NCI-H510A (cell line): Measurements from ENCODE around the gene BCL2L14.
A peak's percentile ranks its signal among the peaks of the same experiment; 100 is the strongest.

Source experiments
- DNase-seq: peaks from one replicate; lab custom pipeline; 2025; lab: John Stamatoyannopoulos, UW

Gene BCL2L14

GRCh38 chr12:12054993-12055392, 15.7 kb upstream of the BCL2L14 start:
- no peak for DNase-seq

DNA sequence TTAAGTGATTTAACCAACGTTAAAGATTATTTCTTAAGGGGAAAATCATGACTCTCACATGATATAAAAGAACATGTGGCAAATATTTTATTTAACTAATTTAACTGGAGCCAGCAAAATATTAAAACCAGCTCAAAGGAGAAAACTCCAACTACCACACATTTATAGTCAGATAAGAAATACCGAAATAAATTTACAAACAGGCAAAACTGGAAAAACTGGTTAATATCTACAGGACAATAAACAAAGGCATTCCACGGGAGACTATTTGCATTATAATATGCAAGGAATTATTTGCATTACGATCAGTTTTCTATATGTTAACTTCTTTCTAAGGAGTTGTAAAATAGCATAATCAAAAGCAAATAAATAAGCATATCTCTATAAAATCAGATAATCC, 13.8 kb upstream of the BCL2L14 start:
- DNase-seq, result no peak

- DNase-seq, result no peak
These were observed 6.1 kb upstream of the BCL2L14 start for GRCh38 chr12:12064596-12064995.

DNA sequence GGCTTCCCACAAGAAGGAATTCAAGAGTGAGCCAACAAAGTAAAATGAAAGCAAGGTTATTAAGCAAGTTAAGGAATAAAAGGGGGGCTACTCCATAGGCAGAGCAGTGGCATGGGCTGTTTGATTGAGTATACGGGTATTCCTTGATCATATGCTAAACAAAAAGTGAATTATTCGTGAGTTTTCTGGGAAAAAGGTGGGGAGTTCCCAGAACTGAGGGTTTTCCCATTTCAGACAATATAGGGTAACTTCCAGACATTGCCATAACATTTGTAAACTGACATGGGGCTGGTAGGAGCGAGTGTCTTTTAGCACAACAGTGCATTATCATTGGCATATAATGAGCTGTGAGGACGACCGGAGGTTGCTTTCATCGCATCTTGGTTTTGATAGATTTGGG, 2.0 kb upstream of the BCL2L14 start:
- DNase-seq, result no peak

GRCh38 chr12:12069821-12070548, 754 bp upstream of the BCL2L14 start:
- DNase-seq, result no peak

GRCh38 chr12:12072064-12072760, 1.5 kb downstream of the BCL2L14 start:
- peak; percentile 17 for DNase-seq

DNA sequence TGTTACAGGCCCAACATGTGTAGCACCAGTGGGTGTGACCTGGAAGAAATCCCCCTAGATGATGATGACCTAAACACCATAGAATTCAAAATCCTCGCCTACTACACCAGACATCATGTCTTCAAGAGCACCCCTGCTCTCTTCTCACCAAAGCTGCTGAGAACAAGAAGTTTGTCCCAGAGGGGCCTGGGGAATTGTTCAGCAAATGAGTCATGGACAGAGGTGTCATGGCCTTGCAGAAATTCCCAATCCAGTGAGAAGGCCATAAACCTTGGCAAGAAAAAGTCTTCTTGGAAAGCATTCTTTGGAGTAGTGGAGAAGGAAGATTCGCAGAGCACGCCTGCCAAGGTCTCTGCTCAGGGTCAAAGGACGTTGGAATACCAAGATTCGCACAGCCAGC, 8.6 kb downstream of the BCL2L14 start:
- DNase-seq, result no peak

DNA sequence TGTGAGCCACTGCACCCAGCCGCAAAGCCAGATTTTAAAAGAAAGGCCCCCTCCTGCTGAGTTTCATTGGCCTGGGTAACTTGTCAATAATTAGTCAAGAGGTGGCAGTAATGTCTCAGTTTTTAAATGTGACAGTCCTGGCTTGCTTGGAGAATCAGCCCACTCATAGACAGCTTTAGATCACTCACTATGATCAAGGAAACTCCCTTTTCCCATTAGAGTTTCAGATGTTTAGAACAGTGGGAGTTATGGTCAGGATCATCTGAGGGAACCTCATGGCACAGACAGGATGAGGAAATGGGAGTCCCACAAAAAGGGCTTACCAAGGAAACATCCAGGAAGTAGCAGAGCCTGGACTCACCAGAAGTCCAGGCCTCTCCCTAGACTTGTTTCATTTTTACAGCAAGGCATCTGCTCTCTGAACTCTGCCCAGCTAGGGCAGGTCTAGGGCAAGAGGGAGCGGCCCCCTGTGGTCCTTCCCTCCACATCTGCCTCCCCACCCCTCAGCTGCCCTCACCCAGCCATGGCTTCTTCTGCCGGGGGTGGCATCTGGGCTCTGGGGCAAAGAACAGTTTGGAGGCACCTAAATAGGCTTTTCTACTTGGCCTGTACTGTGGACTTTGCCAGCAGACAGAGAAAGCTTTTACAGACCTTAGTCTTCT, 11.2 kb downstream of the BCL2L14 start:
- DNase-seq, result no peak

DNA sequence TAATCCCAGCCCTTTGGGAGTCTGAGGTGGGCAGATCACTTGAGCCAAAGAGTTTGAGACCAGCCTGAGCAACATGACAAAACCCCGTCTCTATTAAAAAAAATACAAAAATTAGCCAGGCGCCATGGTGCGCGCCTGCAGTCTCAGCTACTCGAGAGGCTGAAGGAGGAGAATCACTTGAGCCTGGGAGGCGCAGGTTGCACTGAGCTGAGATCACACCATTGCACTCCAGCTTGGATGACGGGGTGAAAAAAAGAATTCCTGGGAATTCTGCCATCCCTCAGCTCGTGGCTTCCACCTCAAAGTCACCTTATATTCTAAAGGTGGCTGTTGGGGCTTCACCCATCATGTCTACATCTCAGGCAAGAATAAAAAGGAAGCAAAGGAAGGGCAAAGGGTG, 12.9 kb downstream of the BCL2L14 start:
- no peak for DNase-seq

- no peak for DNase-seq
These were observed 15.6 kb downstream of the BCL2L14 start for GRCh38 chr12:12086362-12086761.

DNA sequence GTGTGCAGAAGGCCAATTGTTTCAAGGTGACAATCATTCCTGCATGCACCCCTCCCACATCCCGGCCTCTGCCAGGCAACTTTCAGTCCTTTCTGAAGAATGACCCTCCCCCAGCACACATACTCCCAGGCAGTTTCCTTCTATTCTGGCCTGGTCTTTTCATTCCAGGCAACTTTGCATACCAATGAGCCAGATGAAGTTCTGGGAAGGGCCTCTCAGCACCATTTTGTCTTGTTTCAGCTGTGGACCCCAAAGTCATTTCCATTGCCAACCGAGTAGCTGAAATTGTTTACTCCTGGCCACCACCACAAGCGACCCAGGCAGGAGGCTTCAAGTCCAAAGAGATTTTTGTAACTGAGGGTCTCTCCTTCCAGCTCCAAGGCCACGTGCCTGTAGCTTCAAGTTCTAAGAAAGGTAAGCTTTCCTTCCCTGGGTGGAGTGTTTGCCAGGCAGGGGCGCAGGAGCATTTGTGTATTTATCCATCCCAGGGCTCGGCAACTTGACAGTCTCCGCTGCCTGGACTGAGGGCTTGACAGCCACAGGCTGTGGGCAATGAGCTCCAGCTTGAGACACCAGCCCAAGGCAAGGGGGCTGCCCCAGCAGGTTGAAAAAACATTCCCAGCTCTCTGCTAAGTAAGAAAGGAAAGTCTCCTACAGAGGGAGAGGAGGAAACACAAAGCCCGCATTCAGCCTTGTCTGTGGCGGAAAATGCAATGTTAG, 16.4 kb downstream of the BCL2L14 start:
- DNase-seq, result no peak

GRCh38 chr12:12087693-12088034, 16.9 kb downstream of the BCL2L14 start:
- no peak for DNase-seq

- DNase-seq, result no peak
These were observed 17.4 kb downstream of the BCL2L14 start for GRCh38 chr12:12088147-12088546.

DNA sequence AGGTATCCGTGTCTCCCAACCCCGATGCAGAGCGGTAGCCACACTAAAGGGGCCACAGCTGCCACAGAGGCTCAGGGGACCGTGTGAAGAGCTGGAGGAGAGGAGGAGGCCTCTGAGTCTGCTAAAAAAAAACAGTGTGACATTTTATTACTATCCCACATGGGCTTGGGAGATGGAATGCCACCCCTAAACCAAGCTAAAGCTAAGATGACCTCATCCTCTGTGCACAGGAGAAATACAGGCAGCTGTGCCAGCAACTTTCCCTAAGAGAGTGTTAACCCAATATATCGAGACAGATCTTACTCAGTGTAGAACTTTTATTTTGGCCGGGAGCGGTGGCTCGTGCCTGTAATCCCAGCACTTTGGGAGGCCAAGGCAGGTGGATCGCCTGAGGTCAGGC, 18.0 kb downstream of the BCL2L14 start:
- DNase-seq, result no peak

GRCh38 chr12:12091071-12091470, 20.3 kb downstream of the BCL2L14 start:
- no peak for DNase-seq

DNA sequence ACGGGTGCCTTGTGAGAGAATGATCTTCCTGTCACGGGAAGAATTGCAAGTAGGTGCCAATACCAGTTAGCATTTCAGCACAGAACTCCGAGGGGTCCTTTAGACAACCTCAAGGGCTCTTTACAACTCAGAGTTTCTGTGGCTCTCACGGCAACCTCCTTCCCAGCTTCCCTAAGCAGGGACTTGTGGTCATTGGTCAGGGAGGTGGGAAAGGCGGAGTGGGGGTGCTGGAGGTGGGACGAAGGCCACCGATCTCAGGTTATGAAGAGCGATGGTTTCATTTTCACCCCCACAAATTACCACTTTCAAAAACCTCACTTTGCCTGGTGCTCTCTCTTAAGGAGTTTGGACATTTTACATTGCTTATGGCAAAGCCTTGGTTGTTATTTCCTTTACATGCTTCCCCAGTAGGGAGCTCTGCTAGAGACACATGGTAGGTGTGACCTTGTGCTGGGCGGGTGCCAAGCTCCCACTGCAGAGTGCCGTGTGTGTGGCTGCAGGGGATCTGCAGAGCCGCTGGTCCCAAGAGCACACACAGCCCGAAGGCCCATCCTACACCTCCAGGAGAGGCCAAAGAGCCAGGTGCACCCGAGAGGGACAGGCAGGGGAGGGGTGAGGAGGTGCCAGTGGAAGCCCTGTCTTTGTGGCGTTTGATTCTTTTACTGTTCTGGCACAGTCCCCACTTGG, 21.4 kb downstream of the BCL2L14 start:
- DNase-seq, result peak; percentile 54

DNA sequence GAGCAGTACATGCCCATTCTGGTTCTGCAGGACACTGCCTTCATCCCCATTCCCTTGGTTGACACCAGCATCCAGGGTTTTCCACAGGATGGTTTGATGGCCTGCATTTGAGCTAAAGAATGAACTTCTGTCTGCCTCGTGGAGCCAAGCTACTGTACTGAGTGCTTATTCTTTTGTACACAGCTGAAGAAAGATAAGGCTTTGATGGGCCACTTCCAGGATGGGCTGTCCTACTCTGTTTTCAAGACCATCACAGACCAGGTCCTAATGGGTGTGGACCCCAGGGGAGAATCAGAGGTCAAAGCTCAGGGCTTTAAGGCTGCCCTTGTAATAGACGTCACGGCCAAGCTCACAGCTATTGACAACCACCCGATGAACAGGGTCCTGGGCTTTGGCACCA, 23.7 kb downstream of the BCL2L14 start:
- DNase-seq, result no peak

DNA sequence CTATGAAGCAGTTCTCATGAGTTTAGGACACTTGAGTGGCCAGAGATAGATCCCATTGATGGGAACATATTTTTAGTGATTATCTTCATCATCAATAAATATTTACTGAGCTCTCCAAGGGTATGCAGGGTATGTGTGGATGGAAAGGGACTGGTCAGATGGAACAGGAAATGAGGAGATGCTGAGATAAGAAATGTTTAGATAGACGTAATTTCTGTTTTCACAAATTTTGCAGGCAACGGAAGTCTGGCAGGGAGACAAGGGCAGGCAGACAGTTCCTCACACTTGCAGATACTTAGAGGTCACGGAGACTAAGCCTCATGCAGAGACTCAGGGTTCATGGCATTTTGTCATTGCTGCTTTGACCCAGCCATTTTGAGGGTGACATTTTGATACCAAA, 24.3 kb downstream of the BCL2L14 start:
- no peak for DNase-seq

DNA sequence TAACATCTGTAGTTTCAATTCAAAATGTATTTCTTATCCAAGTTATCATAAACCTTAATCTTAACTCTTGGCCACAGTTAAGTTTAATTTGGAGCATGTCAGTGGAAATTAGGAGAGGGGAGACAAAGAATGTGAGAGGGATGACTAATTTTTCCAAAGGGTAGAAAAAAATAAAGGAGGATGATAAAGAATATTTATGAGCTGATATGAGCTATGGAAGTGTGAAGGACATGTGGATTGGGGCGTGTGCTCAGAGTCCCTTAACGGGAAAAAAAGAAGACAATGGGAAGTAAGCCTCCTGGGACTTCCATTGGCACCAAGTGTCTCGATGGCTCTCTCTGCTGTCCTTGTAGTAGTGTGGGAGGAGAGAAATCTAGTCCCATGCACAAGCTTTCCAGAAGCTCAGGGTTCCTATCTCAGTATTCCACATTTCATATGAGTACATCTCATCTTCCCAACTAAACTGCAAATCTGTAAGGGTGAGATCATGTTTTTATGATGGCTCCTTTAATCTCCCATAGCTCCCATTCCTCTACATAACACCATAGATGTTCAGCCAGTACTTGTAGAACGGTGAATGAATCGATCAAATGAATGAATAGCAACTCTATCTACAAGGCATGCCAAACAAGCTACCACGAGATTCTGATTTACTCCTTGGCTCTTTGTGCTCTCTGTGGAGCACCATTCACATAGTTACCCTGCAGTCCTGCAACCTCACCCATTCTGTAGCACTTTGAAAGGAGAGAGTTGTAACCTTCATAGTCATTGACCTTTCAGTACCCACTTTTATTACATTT, 27.4 kb downstream of the BCL2L14 start:
- DNase-seq, result no peak

GRCh38 chr12:12098691-12099015, 27.9 kb downstream of the BCL2L14 start:
- DNase-seq, result no peak

DNA sequence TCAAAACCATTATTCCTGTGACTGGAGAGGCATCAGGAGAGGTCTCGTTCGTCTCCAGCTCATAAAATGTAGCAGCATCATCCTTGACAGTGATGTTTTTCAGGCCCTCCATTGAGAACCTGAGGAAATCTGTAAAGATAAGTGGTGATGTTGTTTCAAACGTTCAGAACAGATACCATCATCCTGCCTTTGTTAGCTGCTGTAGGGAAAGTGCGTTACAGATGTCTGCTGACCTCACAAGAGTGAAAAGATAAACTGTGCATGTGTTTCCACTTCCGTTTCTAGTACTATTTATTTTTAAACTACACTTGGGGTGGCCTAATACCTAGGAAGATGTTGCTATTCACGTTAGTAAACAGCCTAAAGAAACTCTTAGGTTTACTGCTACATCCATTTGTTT, 28.4 kb downstream of the BCL2L14 start:
- no peak for DNase-seq
